Stimulated activated CD8-positive, alpha-beta memory T cell treated with anti-CD3 and anti-CD28 coated beads, Interleukin-7, amount 100 ng/mL, for 4 hours (primary cell): ENCODE results near the gene PHAF1.

Experiments
- DNase-seq, 2 donors: peaks; one replicate each; pipeline ENCODE4 v3.0.0-alpha.2; 2020; ENCODE audit warnings: low read depth in 2 of 2

Gene PHAF1

GRCh38 chr16:67147437-67148140, 37.8 kb downstream of the PHAF1 start:
- no peak for DNase-seq

GRCh38 chr16:67148221-67148620, 38.5 kb downstream of the PHAF1 start:
- DNase-seq = no peak

GRCh38 chr16:67148656-67149275, 39.0 kb downstream of the PHAF1 start:
- no peak for DNase-seq

GRCh38 chr16:67149276-67150046, 39.7 kb downstream of the PHAF1 start:
- DNase-seq = no peak

- DNase-seq = peak; percentile 34 to 66
Observed at GRCh38 chr16:67150047-67150832, 40.5 kb downstream of the PHAF1 start.

- no peak for DNase-seq
Observed at GRCh38 chr16:67150833-67151396, 41.2 kb downstream of the PHAF1 start, which contains the start of gene B3GNT9. Gene B3GNT9 (minus strand): TSS chr16:67150998. CDS start chr16:67150485, 513 bp downstream.

GRCh38 chr16:67151431-67152097, 41.8 kb downstream of the PHAF1 start:
- no peak for DNase-seq

GRCh38 chr16:67154578-67155294, 45.0 kb downstream of the PHAF1 start:
- DNase-seq = no peak

GRCh38 chr16:67155295-67156142, 45.8 kb downstream of the PHAF1 start:
- peak; percentile 43 to 67 for DNase-seq

GRCh38 chr16:67156143-67156844, 46.6 kb downstream of the PHAF1 start:
- no peak for DNase-seq

- no peak for DNase-seq
Observed at GRCh38 chr16:67157106-67157748, 47.5 kb downstream of the PHAF1 start.

GRCh38 chr16:67157892-67158635, 48.3 kb downstream of the PHAF1 start:
- DNase-seq = no peak

- DNase-seq = peak; percentile 74
Observed at GRCh38 chr16:67158637-67159600, 49.2 kb downstream of the PHAF1 start.

GRCh38 chr16:67161595-67162058, 51.9 kb downstream of the PHAF1 start:
- no peak for DNase-seq

- no peak for DNase-seq
Observed at GRCh38 chr16:67162506-67163163, 52.9 kb downstream of the PHAF1 start.
